ENCODE measurements around the gene MIEF1.
"Not testable (repeated sequence)": the region's sequence is repeated elsewhere in the genome, so short reads cannot be mapped to it uniquely, and the experiment has no call there.

Gene MIEF1

GRCh38 chr22:39490966-39491680, 11.0 kb upstream of the MIEF1 start:
- no peak for DNase-seq

GRCh38 chr22:39491696-39492095, 10.4 kb upstream of the MIEF1 start:
- no peak for DNase-seq

GRCh38 chr22:39492186-39492585, 9.9 kb upstream of the MIEF1 start:
- no peak for DNase-seq

GRCh38 chr22:39493759-39494158, 8.3 kb upstream of the MIEF1 start:
- DNase-seq, result no peak

DNA sequence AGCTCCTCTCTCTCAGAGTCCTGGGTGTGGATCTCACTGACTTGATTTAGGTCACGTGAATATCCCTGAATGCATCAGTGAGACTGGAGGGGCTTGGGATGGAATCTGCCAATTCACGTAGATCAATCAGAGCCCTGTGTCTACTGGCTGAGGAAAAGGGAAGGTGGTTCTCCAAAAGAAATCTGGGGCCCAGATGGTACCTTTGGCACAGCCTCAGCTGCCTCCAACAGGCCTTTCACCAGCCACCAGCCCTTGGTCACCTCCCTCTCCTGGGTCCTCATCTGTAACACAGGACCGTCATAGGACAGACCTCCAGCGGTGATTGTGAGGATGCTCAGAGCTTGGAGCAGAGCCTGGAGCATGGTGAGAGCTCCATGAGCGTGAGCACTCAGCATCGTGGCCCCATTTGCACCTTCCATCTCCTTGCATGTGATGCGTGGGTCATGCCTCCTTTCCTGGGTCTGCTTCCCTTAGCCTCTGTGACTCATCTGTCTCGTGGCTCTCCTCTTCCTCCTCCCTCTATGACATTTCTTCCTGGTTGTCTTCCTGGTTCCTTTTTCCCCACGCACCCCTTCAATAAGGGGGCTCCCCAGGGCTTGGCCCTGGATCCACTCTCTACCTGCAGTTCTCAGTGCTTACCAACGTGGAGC, 7.5 kb upstream of the MIEF1 start:
- DNase-seq, result no peak

DNA sequence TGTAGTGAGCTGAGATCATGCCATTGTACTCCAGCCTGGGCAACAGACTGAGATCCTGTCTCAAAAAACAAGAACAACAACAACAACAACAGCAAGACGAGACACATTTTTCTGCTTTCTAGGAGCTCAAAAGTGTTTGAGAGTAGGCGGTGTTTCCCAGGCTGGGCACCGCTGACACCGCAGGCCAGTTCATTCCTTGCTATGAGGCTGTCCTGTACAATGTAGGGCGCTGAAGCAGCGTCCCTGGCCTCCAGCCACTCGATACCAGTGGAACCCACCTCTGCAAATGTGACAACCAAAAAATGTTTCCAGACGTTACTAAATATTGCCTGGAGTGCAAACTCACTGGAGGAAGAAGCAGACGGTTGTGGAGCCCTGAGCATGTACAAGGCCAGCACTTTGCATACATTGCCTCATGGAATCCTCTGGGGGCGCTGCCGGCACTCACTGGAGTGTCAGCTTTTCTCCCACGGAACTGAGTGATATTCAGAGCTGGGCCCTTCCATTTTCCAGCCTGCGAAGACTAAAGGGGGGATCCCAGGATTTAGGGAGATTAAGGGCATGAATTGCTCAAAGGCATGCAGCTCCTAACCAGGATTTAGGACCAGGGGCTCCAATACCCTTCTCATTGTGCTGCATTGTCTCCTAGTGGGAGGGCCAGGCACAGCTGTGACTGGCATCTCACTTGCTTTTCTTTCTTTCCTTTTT, 5.8 kb upstream of the MIEF1 start:
- peak; percentile 85 for DNase-seq

DNA sequence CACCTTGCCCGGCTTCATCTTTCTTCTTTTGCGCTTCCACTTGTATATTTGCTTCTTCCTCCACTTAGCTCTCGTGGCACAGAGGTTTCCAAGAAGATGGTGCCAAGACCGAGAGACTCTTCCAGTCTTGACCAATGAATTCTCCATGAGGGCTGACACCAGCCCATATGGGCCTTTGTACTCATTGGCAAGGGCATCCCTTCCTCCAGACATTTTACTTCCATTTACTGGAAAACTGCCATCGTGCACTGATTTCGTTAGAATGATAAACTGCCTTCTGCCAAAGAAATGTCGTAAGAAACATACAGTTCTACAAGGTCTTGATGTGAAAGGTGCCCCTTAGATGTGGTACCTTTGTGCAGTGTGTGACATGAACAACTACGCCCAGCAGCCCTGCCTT, 4.7 kb upstream of the MIEF1 start:
- no peak for DNase-seq

- DNase-seq, result no peak
Measured at GRCh38 chr22:39498368-39498767, 3.7 kb upstream of the MIEF1 start.

DNA sequence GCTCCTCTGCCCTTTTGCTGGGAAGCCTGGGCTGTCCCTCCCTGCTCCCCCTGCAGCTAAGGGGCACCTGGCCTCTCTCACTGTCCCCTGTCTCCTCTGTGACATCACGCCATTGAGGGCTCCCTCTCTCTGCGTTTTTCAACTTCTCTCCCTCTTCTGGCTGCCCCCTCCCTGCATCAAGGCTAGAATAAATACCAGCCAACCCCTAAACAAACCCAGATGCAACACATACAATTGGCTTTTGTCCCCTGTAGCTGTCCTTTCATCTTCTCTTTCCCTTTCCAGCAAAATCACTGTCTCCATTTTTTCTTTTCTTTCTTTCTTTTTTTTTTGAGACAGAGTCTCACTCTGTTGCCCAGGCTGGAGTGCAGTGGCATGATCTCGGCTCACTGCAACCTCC, 3.3 kb upstream of the MIEF1 start:
- no peak for DNase-seq

GRCh38 chr22:39500101-39500500, 2.0 kb upstream of the MIEF1 start:
- no peak for DNase-seq

- no peak for DNase-seq
Measured at GRCh38 chr22:39501644-39502108, 414 bp upstream of the MIEF1 start.

DNA sequence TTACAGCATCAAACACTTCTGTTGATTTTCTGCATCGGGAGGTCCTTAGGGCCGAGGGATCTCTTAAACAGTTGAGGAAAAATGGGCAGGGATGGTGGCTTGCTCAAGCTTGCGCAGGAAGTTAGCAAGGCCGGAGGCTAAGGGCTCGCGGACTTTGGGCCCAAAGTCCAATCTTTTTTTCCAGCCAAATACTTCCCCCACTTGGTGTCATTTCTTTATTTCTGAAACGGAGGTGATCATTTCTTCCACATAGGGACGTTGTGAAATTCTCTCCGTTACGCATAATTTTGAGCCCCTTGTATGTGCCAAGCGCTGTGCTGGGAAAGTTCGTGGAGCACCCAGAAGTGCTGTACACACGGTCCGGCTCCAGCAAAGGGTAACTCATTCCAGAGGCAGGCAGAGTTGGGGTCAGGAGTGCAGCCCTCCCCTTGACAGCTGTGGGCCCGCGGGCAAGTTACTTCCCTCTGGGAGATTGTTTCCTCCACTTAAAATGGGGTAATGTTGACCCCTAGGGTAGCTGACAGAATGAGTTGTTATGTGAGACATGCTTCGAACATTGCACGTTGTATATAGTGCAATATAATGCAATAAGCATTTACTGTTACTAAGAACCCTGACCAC, 809 bp downstream of the MIEF1 start:
- DNase-seq, result no peak

DNA sequence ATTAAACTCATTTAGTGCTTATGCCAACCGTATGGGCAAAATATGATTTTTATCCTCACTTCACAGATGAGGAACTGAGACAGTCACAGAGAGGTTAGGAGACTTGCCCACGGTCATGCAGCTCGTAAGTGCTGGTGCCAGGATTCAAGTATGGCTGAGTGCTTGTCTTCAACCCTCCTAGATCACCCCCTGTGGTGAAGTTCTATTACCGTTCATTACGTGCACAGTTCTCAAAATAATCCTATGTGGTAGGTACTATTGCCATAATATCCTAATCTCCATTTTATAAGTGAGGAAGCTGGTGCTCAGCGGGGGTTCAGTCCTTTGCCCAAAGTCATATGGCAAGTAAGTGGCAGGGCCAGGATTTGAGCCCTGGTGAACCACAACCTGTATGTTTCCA, 1.5 kb downstream of the MIEF1 start:
- DNase-seq, result peak; percentile 38

GRCh38 chr22:39504071-39504470, 2.0 kb downstream of the MIEF1 start:
- no peak for DNase-seq

DNA sequence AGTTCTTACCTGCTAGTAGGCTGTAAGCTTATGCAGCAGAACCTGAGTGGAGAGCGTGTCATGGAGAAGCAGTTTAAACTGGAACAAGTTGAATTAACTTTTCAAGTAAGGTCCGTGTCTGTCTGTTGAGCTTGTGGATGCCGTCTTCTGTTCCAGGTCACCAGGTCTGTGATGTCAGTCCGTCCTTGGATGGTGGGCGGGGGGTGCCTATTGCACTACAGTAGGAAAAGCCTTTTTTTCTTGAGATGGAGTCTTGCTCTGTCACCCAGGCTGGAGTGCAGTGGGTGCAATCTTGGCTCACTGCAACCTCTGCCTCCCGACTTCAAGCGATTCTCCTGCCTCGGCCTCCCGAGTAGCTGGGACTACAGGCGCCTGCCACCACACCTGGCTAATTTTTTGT, 4.9 kb downstream of the MIEF1 start:
- DNase-seq, result not testable (repeated sequence)

- peak; percentile 76 for DNase-seq
Measured at GRCh38 chr22:39508393-39508792, 6.3 kb downstream of the MIEF1 start.

DNA sequence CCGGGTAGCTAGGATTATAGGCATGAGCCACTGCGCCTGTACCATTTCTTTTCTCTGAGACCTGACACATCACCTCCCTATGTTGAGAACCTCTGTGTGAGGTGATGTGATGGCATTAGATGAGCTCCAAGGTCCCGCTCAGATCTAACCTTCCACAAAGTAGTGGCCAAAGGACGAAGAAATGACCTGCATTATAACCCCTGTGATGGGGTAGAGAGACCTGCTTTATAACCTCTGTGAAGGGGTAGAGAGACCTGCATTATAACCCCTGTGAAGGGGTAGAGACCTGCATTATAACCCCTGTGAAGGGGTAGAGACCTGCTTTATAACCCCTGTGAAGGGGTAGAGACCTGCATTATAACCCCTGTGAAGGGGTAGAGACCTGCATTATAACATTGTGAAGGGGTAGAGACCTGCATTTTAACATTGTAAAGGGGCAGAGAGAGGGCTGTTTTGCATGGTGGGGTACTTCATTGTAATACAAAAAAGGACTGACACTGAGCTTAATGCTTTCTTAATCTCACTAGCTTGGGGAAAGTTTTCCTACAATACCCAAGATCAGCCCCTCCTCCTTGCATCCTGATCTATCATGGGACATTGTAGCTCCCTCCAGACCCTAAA, 8.5 kb downstream of the MIEF1 start:
- no peak for DNase-seq

DNA sequence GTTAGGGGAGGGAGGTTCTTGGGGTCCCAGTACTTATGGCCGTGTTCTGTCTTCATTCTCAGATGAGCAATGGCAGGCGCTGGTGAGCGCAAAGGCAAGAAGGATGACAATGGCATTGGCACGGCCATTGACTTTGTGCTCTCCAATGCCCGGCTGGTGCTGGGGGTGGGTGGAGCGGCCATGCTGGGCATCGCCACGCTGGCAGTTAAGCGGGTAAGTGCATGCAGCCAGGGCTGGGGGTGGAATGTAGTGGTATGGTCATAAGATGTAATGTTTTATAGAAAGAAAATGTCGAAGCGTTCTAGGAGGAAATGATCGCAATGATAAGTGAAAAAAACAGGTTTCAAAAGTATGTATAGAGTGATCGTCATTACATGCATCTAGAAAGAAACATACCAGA, 9.1 kb downstream of the MIEF1 start:
- DNase-seq, result no peak

DNA sequence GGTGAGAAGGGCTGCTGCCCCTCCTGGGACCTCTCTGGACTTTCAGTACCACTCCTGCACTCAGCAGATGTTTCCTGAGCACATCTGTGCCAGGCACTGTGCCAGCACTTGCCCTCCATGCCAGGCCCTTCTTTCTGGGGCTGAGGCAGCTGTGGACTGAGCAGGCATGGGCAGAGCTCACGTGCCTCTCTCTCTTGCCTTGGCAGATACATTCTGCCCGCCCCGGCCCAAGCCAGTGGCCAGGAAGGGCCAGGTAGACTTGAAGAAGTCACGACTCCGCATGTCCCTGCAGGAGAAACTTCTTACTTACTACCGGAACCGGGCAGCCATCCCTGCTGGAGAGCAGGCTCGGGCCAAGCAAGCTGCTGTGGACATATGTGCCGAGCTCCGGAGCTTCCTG, 9.9 kb downstream of the MIEF1 start:
- DNase-seq, result no peak

- no peak for DNase-seq
Measured at GRCh38 chr22:39513791-39514190, 11.7 kb downstream of the MIEF1 start.

DNA sequence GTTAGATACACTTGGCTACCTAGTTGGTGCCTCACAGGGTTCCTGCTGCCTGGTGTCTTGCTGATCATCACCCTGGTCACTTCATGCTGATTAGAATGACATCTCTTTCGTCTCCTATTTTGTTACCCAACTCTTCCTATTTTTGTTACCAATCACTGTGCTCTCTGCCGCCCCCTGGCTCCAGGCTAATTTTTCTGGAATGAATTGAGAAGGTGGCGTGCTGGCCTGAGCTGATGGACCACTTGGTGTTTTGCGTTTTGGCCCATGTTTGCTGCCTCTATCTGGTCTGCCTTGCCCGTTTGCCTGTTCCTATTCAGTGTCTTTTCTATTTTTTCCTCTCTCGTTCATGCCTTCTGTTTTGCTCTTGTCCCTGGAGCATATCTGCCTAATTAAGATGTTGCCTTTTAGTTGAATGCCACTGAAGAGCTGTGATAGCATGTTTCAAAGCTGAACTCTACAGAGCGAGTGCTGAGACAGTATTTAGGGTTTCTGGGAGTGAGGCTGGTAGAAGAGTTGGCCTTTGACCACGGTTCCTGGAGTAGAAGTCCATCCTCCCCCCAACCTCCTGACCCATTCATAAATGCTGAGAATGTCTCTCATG, 12.4 kb downstream of the MIEF1 start:
- DNase-seq, result peak; percentile 70

DNA sequence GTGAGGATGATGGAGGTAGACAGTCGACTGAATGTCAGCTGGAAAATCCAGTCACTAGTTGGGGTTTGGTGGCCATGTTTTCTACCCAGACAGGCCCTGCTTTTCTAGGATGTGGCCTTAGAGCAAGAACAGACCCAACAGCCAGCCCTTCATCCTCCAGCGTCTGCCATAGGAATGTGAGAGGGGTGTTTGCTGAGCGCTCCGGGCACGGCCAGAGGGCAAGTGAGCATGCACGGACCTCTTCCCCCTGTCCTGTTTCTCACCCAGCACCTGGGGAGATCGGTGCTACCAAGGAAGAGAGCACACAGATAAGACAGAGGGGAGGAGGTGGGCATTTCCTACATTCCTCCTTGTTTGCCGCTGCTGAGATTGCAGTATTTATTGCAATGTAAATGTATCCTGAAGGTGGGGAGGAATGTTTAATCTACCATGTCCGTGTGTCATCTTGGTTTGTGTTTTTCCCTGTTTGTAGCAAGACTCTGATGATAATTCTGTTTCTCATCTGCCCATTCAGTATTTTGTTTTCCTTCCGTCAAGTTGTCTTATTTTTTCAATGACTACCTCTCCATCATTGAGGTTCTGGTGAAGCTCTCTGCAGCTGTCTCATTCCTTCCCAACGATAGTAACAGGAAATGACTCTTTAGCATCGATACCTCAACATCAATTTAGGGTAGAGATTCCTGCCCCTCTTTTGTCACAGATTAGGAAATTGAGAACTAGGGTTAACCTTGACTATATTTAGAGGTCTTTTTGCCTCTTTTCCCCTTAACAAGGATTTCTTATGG, 13.4 kb downstream of the MIEF1 start:
- DNase-seq, result no peak

All from hematopoietic multipotent progenitor cell treated with erythropoietin and hydrocortisone succinate and interleukin-3 and kit ligand, for 8 days (in vitro differentiated cells).